ENCODE results near the gene CATSPERE.
"Not testable (repeated sequence)": the region's sequence is repeated elsewhere in the genome, so short reads cannot be mapped to it uniquely, and the experiment has no call there.

CATSPERE gene

GRCh38 chr1:244552336-244552735, 91.3 kb downstream of the CATSPERE start:
- no peak for DNase-seq (ENCODE audit: low read depth)

GRCh38 chr1:244556263-244556662, 95.2 kb downstream of the CATSPERE start:
- no peak for DNase-seq (ENCODE audit: low read depth)

DNA sequence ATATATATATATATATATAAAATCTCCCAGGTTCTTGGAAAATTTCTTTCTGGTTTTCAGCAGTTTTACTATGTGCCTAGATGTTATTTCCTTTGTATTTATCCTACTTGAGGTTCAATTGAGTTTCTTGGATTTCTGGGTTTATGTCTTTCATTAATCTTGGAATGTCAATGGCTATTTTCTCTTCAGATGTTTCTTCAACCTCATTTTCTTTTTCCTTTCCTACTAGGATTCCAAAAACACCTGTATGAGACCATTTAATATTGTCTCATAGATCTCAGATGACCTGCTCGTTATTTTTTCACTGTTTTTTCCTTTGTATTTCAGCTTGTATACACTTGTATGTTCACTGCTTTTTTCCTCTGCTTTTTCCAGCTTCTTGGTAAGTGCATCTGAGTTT, 96.5 kb downstream of the CATSPERE start:
- DNase-seq (ENCODE audit: low read depth): no peak

GRCh38 chr1:244559561-244559960, 98.5 kb downstream of the CATSPERE start:
- DNase-seq (ENCODE audit: low read depth): no peak

- DNase-seq (ENCODE audit: low read depth): not testable (repeated sequence)
These were observed 101.8 kb downstream of the CATSPERE start for GRCh38 chr1:244562877-244563276.

- DNase-seq (ENCODE audit: low read depth): no peak
These were observed 112.7 kb downstream of the CATSPERE start for GRCh38 chr1:244573768-244574167.

DNA sequence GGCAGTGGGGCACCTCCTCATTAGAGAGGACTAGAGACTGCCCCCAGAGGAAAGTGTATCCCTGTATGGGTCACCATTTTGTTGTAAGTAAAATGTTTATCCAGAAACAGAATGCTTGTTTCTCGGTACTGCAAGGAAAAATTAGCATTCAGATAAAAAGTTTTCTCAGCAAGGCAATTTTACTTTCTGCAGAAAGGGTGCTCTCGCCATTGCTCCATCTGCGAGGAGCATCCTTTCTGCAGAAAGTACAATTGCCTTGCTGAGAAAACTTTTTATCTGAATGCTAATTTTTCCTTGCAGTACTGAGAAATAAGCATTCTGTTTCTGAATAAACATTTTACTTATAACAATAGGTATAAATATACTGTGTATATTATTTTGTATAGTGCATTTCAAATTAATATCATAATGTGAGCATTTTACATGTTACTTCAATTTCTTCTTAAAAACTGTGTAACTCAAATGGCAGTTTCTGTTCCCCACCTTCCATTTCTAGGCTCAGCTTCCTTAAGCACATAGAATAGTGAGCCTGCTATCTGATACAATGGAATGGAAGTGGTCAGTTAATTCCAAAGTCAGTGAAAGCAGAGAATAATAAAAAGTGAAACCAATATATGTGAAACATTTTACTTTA, 115.3 kb downstream of the CATSPERE start:
- DNase-seq (ENCODE audit: low read depth): no peak

- DNase-seq (ENCODE audit: low read depth): not testable (repeated sequence)
These were observed 117.1 kb downstream of the CATSPERE start for GRCh38 chr1:244578205-244578604.

DNA sequence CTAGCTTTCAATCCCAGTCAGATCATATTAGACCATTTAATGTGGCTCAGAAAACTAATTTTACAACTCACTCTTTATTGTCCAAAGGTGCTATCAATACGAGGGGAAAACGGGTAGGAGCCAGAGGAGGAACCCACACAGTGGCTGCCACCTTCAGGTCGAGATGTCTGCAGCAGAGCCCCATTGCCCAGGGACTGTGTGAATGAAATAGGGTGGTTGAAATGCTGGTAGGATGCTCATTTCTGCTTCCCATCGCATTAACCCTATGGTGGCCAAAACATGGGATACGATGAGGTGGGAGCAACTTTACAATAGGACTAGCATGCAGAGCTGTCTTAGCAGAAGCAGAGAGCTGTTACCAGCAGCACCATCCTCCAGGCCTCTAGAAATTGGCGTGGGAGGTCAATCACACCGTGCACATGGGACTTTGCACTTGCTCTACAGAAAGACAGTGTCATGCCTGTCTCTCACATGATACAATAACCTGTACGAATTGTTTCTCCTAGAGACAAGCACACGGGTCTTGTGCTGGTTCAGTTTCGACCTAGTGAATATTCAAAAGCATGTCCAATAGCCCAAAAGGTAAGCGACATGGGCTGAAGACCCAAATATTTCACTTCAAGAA, 122.4 kb downstream of the CATSPERE start:
- no peak for DNase-seq (ENCODE audit: low read depth)

DNA sequence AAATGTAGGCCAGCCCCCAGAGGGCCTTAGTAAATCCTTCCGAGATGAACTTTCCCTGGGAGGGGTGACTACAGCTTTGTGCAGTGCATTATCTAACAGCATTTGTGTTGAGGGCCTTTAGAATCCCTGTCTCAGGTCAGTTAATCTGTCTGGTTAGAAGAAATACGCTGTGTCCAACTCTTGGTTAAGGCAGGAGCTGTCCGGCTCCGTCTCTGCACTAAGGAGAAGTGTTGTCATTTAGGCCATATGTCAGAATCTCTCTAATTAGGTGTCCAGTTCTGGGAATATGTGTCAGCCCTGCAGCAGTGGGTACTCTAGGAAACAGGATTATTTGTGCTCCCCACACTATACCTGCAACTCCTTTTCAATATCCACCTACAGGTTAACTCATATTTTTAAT, 124.8 kb downstream of the CATSPERE start:
- DNase-seq (ENCODE audit: low read depth): no peak

- DNase-seq (ENCODE audit: low read depth): no peak
These were observed 129.6 kb downstream of the CATSPERE start for GRCh38 chr1:244590670-244591069.

GRCh38 chr1:244598611-244599010, 137.5 kb downstream of the CATSPERE start:
- no peak for DNase-seq (ENCODE audit: low read depth)

GRCh38 chr1:244599937-244600350, 138.9 kb downstream of the CATSPERE start:
- DNase-seq (ENCODE audit: low read depth): peak; percentile 93

GRCh38 chr1:244601336-244601735, 140.3 kb downstream of the CATSPERE start:
- DNase-seq (ENCODE audit: low read depth): no peak

DNA sequence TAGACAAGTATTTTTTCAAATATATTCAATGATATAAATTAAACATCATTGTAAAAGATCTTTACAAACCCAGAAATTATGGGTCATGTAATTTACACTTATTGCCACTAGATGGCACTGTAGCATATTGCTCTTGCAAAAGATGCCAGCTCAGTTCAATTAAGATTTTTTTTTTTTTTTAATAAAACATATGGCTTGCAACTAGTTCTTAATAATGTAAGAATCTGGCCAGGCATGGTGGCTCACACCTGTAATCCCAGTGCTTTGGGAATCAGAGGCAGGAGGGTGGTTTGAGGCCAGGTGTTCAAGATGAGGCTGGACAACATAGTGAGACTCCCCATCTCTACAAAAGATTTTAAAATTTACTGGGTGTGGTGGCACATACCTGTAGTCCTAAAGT, 142.4 kb downstream of the CATSPERE start:
- DNase-seq (ENCODE audit: low read depth): peak; percentile 19

- no peak for DNase-seq (ENCODE audit: low read depth)
These were observed 144.8 kb downstream of the CATSPERE start for GRCh38 chr1:244605835-244606370.

DNA sequence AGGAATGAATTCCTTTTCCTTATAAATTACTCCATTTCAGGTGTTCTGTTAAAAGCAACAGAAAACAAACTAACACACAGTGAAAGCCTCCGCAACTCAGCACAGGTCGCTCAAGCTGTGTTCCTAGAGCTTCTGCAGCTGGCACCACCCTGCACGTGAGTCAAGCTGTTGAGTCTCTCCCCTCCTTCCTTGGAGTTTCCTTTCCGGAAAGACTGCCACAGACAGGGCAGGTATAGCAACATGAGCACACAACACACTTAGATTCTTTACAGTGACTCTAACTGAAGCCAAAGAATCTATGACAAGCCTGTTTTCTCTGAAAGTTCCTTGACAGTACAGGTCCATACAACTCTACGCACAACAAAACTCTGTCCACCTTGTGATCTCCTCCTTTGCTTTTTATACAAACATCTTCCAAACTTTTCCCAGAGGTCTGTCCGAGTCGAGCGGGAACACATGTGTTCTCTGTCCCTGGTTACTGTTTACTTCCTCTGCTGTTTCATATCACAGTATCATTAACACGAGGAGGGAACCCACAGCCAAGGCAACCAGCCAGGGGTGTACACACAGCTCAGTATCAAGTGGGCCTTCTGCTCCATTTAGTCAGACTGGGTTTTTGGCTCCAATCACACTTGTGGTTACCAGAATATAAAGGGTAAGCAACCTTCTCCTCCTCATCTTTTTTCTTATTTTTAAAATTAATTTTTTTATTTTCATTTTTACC, 153.2 kb downstream of the CATSPERE start:
- DNase-seq (ENCODE audit: low read depth): no peak

DNA sequence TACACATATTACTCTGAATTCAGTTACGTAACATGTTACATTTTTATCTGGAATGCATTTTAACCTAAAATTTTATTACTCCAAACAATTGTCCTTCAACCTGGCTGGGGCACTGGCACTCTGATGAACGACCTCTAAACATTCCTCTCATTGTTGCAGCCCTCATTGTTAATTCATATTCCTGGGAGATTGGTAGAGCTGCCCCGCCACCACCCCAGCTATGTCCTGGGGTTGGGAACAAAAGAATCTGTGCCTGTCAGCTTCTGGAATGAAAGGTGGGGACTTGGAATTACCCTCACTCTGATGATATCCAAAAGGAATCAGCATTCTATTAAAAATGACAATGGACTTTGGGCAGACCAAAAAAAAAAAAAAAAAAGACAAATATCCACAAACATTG, 153.8 kb downstream of the CATSPERE start:
- DNase-seq (ENCODE audit: low read depth): no peak

- no peak for DNase-seq (ENCODE audit: low read depth)
These were observed 154.2 kb downstream of the CATSPERE start for GRCh38 chr1:244615301-244615700.

GRCh38 chr1:244626709-244627108, 165.6 kb downstream of the CATSPERE start:
- DNase-seq (ENCODE audit: low read depth): no peak

GRCh38 chr1:244628789-244629188, 167.7 kb downstream of the CATSPERE start:
- no peak for DNase-seq (ENCODE audit: low read depth)

GRCh38 chr1:244633140-244633539, 172.1 kb downstream of the CATSPERE start:
- no peak for DNase-seq (ENCODE audit: low read depth)

DNA sequence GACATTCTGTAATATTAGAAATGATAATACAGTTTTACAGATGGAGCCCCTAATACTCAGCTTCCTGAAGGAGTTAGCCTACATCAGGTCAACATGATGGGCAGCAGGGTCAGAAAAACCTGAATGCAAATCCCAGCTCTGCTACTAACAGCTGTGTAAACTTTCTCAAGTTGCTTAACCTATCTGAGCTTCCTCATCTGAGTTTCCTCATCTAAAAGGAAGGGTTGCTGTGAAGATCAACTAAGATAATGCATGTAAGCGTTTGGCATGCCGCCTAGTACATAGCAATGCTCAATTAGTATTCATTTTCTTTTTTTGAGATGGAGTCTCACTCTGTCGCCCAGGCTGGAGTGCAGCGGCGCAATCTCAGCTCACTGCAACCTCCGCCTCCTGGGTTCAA, 173.5 kb downstream of the CATSPERE start:
- no peak for DNase-seq (ENCODE audit: low read depth)

Measured in stromal cell of bone marrow (primary cell).